ENCODE data around the gene LMAN1L.

The LMAN1L gene

GRCh38 chr15:74770211-74770903, 42.3 kb upstream of the LMAN1L start:
- H3K4me3 ChIP-seq (replicated peaks in 1 of 2; ENCODE audit: low read depth in 2 of 2, low read length in 2 of 2) = no peak overlapping the region
- TF ChIP-seq CTCF (IDR thresholded peaks at IDR 0.05; ENCODE audit: low read depth, low read length) = no peak
- DNase-seq (ENCODE audit: low read depth in 2 of 2) = no peak

DNA sequence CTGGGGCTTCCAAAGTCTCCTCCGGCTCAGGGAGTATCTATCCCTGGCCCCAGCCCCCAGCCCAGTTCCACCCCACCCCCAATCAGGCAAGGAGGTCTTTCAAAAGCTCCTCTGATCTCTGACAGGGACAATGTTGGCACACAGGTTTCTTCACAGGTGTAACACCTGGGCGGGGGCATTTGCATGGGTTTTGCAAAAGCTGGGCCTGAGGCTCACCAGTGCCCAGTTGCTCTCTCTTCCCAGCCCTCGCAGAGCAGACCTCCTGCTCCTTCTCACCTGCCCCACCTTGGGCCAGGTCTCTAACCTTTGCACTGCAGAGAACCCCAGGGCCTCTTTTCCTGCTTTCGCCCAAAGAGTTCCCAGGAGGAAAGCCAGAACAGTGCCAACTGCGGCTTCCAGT, 39.3 kb upstream of the LMAN1L start:
- no peak for TF ChIP-seq CTCF (IDR thresholded peaks at IDR 0.05; ENCODE audit: low read depth, low read length)
- H3K4me3 ChIP-seq (replicated peaks in 1 of 2; ENCODE audit: low read depth in 2 of 2, low read length in 2 of 2) = no peak overlapping the region
- no peak for DNase-seq (ENCODE audit: low read depth in 2 of 2)

GRCh38 chr15:74773731-74774252, 38.8 kb upstream of the LMAN1L start:
- no peak for DNase-seq (ENCODE audit: low read depth in 2 of 2)
- no peak for TF ChIP-seq CTCF (IDR thresholded peaks at IDR 0.05; ENCODE audit: low read depth, low read length)
- no peak overlapping the region for H3K4me3 ChIP-seq (replicated peaks in 1 of 2; ENCODE audit: low read depth in 2 of 2, low read length in 2 of 2)

GRCh38 chr15:74775132-74775562, 37.5 kb upstream of the LMAN1L start:
- H3K4me3 ChIP-seq (replicated peaks in 1 of 2; ENCODE audit: low read depth in 2 of 2, low read length in 2 of 2) = no peak overlapping the region
- no peak for DNase-seq (ENCODE audit: low read depth in 2 of 2)
- no peak for TF ChIP-seq CTCF (IDR thresholded peaks at IDR 0.05; ENCODE audit: low read depth, low read length)

DNA sequence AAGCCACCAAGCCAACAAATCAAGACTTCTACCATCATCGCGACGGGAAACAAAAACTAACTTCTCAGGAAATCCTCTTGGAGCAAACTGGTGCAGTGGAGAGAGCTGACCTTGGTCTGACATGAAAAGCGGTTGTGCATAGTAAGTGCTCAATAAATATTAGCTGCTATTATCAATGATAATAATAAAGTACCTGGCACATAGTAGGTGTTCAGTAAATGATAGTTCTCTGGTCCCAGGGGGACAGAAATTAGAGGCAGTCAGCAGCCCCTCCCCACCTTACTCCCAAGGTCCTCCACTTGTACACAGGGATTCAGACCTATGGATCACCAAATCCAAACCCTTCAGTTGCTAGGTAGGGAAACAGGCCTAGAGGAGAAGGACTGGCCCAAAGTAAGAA, 36.7 kb upstream of the LMAN1L start:
- no peak for DNase-seq (ENCODE audit: low read depth in 2 of 2)
- no peak overlapping the region for H3K4me3 ChIP-seq (replicated peaks in 1 of 2; ENCODE audit: low read depth in 2 of 2, low read length in 2 of 2)
- TF ChIP-seq CTCF (IDR thresholded peaks at IDR 0.05; ENCODE audit: low read depth, low read length) = no peak

GRCh38 chr15:74776821-74777768, 35.5 kb upstream of the LMAN1L start:
- H3K4me3 ChIP-seq (replicated peaks in 1 of 2; ENCODE audit: low read depth in 2 of 2, low read length in 2 of 2) = no peak overlapping the region
- TF ChIP-seq CTCF (IDR thresholded peaks at IDR 0.05; ENCODE audit: low read depth, low read length) = no peak
- DNase-seq (ENCODE audit: low read depth in 2 of 2) = peak; percentile 28 to 31

All from cardiac fibroblast (primary cell).